Measurements from ENCODE around the gene MGAT3. TPM values are rescaled to one million over a fixed set of nuclear protein-coding genes. Genes with fewer than 3 reads are reported as not detected.

MGAT3 gene
- total and polyA plus RNA-seq, 2 of the 8 experiments (the other 6 are each of a cell fraction or from before 2014, with no cell fraction given) = 4.3 to 9.2 TPM

GRCh38 chr22:39477542-39477941 lies 20.7 kb downstream of the MGAT3 start:
- ChIA-PET POLR2A (ENCODE audit: partially characterized antibody) (interaction anchor here (0.6 to 3.3 kb wide), 5 partner anchors 14 to 161 kb away, joined by 3 to 18 read pairs (median 4); partner anchors contain the start of gene RPL3), CTCF (ENCODE audit: partially characterized antibody) (interaction anchor here (0.8 to 11.1 kb wide), 8 partner anchors 12 to 160 kb away, joined by 4 to 120 read pairs (median 4); no protein-coding TSS in a partner anchor)
- Histone ChIP-seq H3K14ac (ENCODE audit: insufficient read length) (no peak overlapping the region), H2AFZ (ENCODE audit: low read length) (no peak overlapping the region), H3K27me3 (replicated peaks in 1 of 4; ENCODE audit: control insufficient read depth in 3 of 4, extremely low read depth in 1 of 4, insufficient read depth in 3 of 4, low read length in 3 of 4) (no peaks in the 10 kb centered on the region; a peak in 1 of 7 replicates), H2BK12ac (ENCODE audit: low read depth, low read length) (no peak overlapping the region), H3K9me3 (ENCODE audit: insufficient read depth in 2 of 2, low read depth in 1 of 2, low read length in 1 of 2) (no peaks in the 10 kb centered on the region), H2BK15ac (ENCODE audit: low read length) (no peak overlapping the region), H2BK5ac (ENCODE audit: low read depth, low read length) (no peak overlapping the region), H3K4ac (replicated peaks; ENCODE audit: insufficient read length, low read depth, low read length) (no peak overlapping the region), H3K4me2 (ENCODE audit: insufficient read depth in 1 of 2, low read depth in 2 of 2, low read length in 2 of 2) (no peak overlapping the region), H3K56ac (replicated peaks; ENCODE audit: insufficient read length, low read depth, low read length) (no peak overlapping the region), H4K91ac (replicated peaks; ENCODE audit: insufficient read length, low read length) (no peak overlapping the region), H3K18ac (ENCODE audit: extremely low read depth, low read length) (no peak overlapping the region), H3K79me2 (ENCODE audit: control insufficient read depth in 1 of 2, insufficient read depth in 2 of 2, low read length in 2 of 2) (no peaks in the 10 kb centered on the region), H3K4me1 (replicated peaks in 1 of 4; ENCODE audit: control insufficient read depth in 3 of 4, insufficient read depth in 4 of 4, low read length in 3 of 4) (peaks cover 6 to 19% (median 13%) of the 10 kb centered on the region in 4 experiments), H3K23me2 (ENCODE audit: low read depth, low read length) (no peaks in the 10 kb centered on the region), H3K4me3 (ENCODE audit: extremely low read depth in 1 of 4, insufficient read depth in 2 of 4, low read depth in 3 of 4, low read length in 4 of 4) (no peak overlapping the region), H2BK120ac (replicated peaks; ENCODE audit: low read depth, low read length) (no peak overlapping the region), H3K36me3 (ENCODE audit: control insufficient read depth in 2 of 4, insufficient read depth in 4 of 4, low read length in 3 of 4) (no peaks in the 10 kb centered on the region), H3K23ac (ENCODE audit: insufficient read length) (no peak overlapping the region), H3K27ac (ENCODE audit: low read depth, low read length) (no peak overlapping the region), H2AK5ac (ENCODE audit: low read depth, low read length) (no peak overlapping the region), H3K79me1 (ENCODE audit: low read depth, low read length) (peaks cover 3% of the 10 kb centered on the region), H4K5ac (ENCODE audit: insufficient read length, low read depth, low read length) (no peak overlapping the region), H3K9ac (replicated peaks in 1 of 4; ENCODE audit: extremely low read depth in 1 of 4, low read depth in 3 of 4, low read length in 3 of 4) (no peak overlapping the region), H2BK20ac (ENCODE audit: low read length) (no peak overlapping the region), H4K8ac (ENCODE audit: extremely low read depth, insufficient read depth, low read length) (no peak overlapping the region), H4K20me1 (replicated peaks in 1 of 2; ENCODE audit: control insufficient read depth in 1 of 2, insufficient read depth in 2 of 2, low read length in 2 of 2) (peaks cover 9 to 17% of the 10 kb centered on the region in 2 experiments)
- no peak for TF ChIP-seq RNF2 (IDR thresholded peaks at IDR 0.05; ENCODE audit: borderline replicate concordance, low read depth, low read length, missing control alignments, poor library complexity, severe bottlenecking)
- WGBS, 2 experiments (ENCODE audit: extremely low coverage in 1 of 2, insufficient coverage in 1 of 2, insufficient read length in 1 of 2, insufficient replicate concordance in 2 of 2, low coverage in 1 of 2, low lambda C conversion rate in 2 of 2, missing lambda C conversion rate in 1 of 2) = 92% methylated on average over 9 of the region's 9 CpGs; no CpG with 5 or more reads in 1 of the 2 experiments
- DNase-seq (ENCODE audit: low read depth in 1 of 2, low spot score in 2 of 2) = no peak
- FAIRE-seq = no peak

Measured in H1 (cell line).